GM23338 (cell line): ENCODE measurements around the gene BLM. TPM values are rescaled to one million over a fixed set of nuclear protein-coding genes. Genes with fewer than 3 reads are reported as not detected.

Experiments
- ATAC-seq: fragments of 200-7000 bp; cut with Tn5 transposase; 3 replicates; pipeline ENCODE4 v1.9.1; 2020
- DNase-seq: peaks from one replicate; pipeline ENCODE4 v3.0.0-alpha.2; 2015; ENCODE audit warnings: low spot score
- H2AFZ ChIP-seq: fragments of 200-600 bp; sonication (generic); 2 replicates; pipeline ENCODE4 v1.8.0; 2016; ENCODE audit warnings: antibody characterized with exemption, mild to moderate bottlenecking, moderate library complexity
- H3F3A ChIP-seq: fragments of 200-600 bp; sonication (generic); replicated peaks from 2 replicates; pipeline ENCODE4 v1.8.0; 2017; ENCODE audit warnings: antibody characterized with exemption, mixed run types, low read depth
- H3K27ac ChIP-seq: fragments of 200-600 bp; sonication (generic); 2 replicates; pipeline ENCODE4 v1.6.1; 2016; ENCODE audit warnings: low read depth
- H3K27me3 ChIP-seq: fragments of 200-600 bp; sonication (generic); 2 replicates; pipeline ENCODE4 v1.8.0; 2016; ENCODE audit warnings: mild to moderate bottlenecking, mixed run types, moderate library complexity; ENCODE audit not compliant: insufficient read depth
- H3K36me3 ChIP-seq: fragments of 200-600 bp; sonication (generic); 2 replicates; pipeline ENCODE4 v1.8.0; 2016; ENCODE audit warnings: mild to moderate bottlenecking; ENCODE audit not compliant: insufficient read depth
- H3K4me1 ChIP-seq: fragments of 200-600 bp; sonication (generic); 2 replicates; pipeline ENCODE4 v1.8.0; 2016; ENCODE audit warnings: mild to moderate bottlenecking, moderate library complexity; ENCODE audit not compliant: insufficient read depth
- H3K4me2 ChIP-seq: fragments of 200-600 bp; sonication (generic); 2 replicates; pipeline ENCODE4 v1.7.1; 2017; ENCODE audit warnings: mixed run types
- H3K4me3 ChIP-seq: fragments of 200-600 bp; sonication (generic); 2 replicates; pipeline ENCODE4 v1.6.1; 2016; ENCODE audit warnings: mixed run types
- H3K79me2 ChIP-seq: fragments of 200-600 bp; sonication (generic); replicated peaks from 2 replicates; pipeline ENCODE4 v1.8.0; 2017; ENCODE audit warnings: mild to moderate bottlenecking; ENCODE audit not compliant: insufficient read depth
- H3K9me2 ChIP-seq: fragments of 200-600 bp; sonication (generic); 2 replicates; pipeline ENCODE4 v1.8.0; 2017; ENCODE audit not compliant: insufficient read depth
- H4K20me1 ChIP-seq: fragments of 200-600 bp; sonication (generic); replicated peaks from 2 replicates; pipeline ENCODE4 v1.8.0; 2017; ENCODE audit warnings: mild to moderate bottlenecking; ENCODE audit not compliant: insufficient read depth
- H3K27ac Mint-ChIP-seq: 2 replicates; pipeline ENCODE4 v1.8.0; 2020; ENCODE audit warnings: inconsistent platforms, mild to moderate bottlenecking, moderate library complexity, mixed read lengths
- H3K27me3 Mint-ChIP-seq: 3 replicates; pipeline ENCODE4 v1.8.0; 2022; ENCODE audit warnings: low read depth, mild to moderate bottlenecking, moderate library complexity, mixed read lengths, inconsistent platforms; ENCODE audit not compliant: insufficient read depth, poor library complexity
- H3K36me3 Mint-ChIP-seq: 3 replicates; pipeline ENCODE4 v1.8.0; 2021; ENCODE audit warnings: low read depth, mild to moderate bottlenecking, inconsistent platforms, moderate library complexity, mixed read lengths
- H3K4me1 Mint-ChIP-seq: 3 replicates; pipeline ENCODE4 v1.8.0; 2020; ENCODE audit warnings: mild to moderate bottlenecking, inconsistent platforms, mixed read lengths
- H3K4me3 Mint-ChIP-seq: 3 replicates; pipeline ENCODE4 v1.8.0; 2021; ENCODE audit warnings: moderate library complexity, mild to moderate bottlenecking, inconsistent platforms, mixed read lengths
- H3K9me3 Mint-ChIP-seq: 3 replicates; pipeline ENCODE4 v1.8.0; 2020; ENCODE audit warnings: moderate library complexity, mild to moderate bottlenecking, inconsistent platforms, mixed read lengths
- EZH2 ChIP-seq: fragments of 200-600 bp; sonication (generic); IDR thresholded peaks from one replicate; pipeline ENCODE4 v1.8.0; 2017; ENCODE audit warnings: antibody characterized with exemption, mild to moderate bottlenecking, low read depth; ENCODE audit not compliant: unreplicated experiment
- NANOG ChIP-seq: IDR thresholded peaks from 2 replicates; pipeline ENCODE4 v1.6.1; 2016; ENCODE audit warnings: antibody characterized with exemption, borderline replicate concordance
- STAT1 ChIP-seq: IDR thresholded peaks from one replicate; pipeline ENCODE4 v1.6.1; 2016; ENCODE audit warnings: antibody characterized with exemption; ENCODE audit not compliant: unreplicated experiment
- polyA plus RNA-seq: library from polyadenylated mRNA; unstranded; fragments of >200 nt; fragmentation: Nextera tagmentation; extraction: Ambion mirVana; gene quantifications from 2 replicates; pipeline ENCODE4 v1.2.1, GENCODE V29; 2016
- total RNA-seq: library from RNA; depleted of rRNA; stranded (reverse); fragments of >200 nt; shearing (Covaris generic); gene quantifications from 2 replicates; pipeline ENCODE4 v1.2.3, GENCODE V29; 2014
- TF ChIP-seq, protein P1 (sequence below): IDR thresholded peaks from one replicate; pipeline ENCODE4 v1.6.1; 2018; ENCODE audit warnings: antibody characterized with exemption; ENCODE audit not compliant: unreplicated experiment
- TF ChIP-seq, protein P2 (sequence below): fragments of 250-450 bp; sonication (Bioruptor Pico); IDR thresholded peaks from 2 replicates; pipeline ENCODE4 v1.5.0; 2020; ENCODE audit warnings: mild to moderate bottlenecking, moderate library complexity

The BLM gene
- total and polyA plus RNA-seq, 2 experiments from 2014 or later = 43.1 to 43.3 TPM

DNA sequence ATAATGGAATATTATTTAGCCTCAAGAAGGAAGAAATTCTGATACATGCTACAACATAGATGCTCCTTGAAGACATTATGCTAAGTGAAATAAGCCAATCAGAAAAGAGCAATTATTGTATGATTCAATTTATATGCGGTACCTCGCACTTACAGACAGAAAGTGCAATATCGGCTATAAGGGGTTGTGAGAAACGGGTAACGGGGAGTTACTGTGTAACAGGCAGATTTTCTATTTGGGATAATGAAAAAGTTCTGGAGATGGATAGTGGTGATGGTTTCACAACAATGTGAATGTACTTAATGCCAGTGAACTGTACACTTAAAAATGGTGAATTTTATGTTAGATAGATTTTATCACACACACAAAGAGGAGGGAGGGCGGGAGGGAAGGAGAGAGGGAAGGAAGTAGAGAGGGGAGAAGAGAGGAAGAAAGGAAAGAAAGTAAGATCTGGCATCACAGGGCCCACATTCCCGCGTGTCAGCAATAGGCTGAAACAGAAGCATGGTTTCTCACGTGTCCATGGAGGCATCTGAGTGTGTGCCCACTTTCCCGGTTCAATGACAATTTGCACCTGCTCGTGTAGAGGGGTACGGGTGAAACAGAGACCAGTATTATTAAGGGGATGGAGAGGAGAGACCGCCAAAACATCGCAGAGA lies 700 bp upstream of the BLM start (continued):
- TF ChIP-seq, protein P1, sequence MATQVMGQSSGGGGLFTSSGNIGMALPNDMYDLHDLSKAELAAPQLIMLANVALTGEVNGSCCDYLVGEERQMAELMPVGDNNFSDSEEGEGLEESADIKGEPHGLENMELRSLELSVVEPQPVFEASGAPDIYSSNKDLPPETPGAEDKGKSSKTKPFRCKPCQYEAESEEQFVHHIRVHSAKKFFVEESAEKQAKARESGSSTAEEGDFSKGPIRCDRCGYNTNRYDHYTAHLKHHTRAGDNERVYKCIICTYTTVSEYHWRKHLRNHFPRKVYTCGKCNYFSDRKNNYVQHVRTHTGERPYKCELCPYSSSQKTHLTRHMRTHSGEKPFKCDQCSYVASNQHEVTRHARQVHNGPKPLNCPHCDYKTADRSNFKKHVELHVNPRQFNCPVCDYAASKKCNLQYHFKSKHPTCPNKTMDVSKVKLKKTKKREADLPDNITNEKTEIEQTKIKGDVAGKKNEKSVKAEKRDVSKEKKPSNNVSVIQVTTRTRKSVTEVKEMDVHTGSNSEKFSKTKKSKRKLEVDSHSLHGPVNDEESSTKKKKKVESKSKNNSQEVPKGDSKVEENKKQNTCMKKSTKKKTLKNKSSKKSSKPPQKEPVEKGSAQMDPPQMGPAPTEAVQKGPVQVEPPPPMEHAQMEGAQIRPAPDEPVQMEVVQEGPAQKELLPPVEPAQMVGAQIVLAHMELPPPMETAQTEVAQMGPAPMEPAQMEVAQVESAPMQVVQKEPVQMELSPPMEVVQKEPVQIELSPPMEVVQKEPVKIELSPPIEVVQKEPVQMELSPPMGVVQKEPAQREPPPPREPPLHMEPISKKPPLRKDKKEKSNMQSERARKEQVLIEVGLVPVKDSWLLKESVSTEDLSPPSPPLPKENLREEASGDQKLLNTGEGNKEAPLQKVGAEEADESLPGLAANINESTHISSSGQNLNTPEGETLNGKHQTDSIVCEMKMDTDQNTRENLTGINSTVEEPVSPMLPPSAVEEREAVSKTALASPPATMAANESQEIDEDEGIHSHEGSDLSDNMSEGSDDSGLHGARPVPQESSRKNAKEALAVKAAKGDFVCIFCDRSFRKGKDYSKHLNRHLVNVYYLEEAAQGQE = no peak
- TF ChIP-seq, protein P2, sequence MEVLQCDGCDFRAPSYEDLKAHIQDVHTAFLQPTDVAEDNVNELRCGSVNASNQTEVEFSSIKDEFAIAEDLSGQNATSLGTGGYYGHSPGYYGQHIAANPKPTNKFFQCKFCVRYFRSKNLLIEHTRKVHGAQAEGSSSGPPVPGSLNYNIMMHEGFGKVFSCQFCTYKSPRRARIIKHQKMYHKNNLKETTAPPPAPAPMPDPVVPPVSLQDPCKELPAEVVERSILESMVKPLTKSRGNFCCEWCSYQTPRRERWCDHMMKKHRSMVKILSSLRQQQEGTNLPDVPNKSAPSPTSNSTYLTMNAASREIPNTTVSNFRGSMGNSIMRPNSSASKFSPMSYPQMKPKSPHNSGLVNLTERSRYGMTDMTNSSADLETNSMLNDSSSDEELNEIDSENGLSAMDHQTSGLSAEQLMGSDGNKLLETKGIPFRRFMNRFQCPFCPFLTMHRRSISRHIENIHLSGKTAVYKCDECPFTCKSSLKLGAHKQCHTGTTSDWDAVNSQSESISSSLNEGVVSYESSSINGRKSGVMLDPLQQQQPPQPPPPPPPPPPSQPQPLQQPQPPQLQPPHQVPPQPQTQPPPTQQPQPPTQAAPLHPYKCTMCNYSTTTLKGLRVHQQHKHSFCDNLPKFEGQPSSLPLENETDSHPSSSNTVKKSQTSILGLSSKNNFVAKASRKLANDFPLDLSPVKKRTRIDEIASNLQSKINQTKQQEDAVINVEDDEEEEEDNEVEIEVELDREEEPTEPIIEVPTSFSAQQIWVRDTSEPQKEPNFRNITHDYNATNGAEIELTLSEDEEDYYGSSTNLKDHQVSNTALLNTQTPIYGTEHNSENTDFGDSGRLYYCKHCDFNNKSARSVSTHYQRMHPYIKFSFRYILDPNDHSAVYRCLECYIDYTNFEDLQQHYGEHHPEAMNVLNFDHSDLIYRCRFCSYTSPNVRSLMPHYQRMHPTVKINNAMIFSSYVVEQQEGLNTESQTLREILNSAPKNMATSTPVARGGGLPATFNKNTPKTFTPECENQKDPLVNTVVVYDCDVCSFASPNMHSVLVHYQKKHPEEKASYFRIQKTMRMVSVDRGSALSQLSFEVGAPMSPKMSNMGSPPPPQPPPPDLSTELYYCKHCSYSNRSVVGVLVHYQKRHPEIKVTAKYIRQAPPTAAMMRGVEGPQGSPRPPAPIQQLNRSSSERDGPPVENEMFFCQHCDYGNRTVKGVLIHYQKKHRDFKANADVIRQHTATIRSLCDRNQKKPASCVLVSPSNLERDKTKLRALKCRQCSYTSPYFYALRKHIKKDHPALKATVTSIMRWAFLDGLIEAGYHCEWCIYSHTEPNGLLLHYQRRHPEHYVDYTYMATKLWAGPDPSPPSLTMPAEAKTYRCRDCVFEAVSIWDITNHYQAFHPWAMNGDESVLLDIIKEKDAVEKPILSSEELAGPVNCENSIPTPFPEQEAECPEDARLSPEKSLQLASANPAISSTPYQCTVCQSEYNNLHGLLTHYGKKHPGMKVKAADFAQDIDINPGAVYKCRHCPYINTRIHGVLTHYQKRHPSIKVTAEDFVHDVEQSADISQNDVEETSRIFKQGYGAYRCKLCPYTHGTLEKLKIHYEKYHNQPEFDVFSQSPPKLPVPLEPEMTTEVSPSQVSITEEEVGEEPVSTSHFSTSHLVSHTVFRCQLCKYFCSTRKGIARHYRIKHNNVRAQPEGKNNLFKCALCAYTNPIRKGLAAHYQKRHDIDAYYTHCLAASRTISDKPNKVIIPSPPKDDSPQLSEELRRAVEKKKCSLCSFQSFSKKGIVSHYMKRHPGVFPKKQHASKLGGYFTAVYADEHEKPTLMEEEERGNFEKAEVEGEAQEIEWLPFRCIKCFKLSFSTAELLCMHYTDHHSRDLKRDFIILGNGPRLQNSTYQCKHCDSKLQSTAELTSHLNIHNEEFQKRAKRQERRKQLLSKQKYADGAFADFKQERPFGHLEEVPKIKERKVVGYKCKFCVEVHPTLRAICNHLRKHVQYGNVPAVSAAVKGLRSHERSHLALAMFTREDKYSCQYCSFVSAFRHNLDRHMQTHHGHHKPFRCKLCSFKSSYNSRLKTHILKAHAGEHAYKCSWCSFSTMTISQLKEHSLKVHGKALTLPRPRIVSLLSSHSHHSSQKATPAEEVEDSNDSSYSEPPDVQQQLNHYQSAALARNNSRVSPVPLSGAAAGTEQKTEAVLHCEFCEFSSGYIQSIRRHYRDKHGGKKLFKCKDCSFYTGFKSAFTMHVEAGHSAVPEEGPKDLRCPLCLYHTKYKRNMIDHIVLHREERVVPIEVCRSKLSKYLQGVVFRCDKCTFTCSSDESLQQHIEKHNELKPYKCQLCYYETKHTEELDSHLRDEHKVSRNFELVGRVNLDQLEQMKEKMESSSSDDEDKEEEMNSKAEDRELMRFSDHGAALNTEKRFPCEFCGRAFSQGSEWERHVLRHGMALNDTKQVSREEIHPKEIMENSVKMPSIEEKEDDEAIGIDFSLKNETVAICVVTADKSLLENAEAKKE (CRISPR knock-in tag) = no peak
- no peak for TF ChIP-seq EZH2

DNA sequence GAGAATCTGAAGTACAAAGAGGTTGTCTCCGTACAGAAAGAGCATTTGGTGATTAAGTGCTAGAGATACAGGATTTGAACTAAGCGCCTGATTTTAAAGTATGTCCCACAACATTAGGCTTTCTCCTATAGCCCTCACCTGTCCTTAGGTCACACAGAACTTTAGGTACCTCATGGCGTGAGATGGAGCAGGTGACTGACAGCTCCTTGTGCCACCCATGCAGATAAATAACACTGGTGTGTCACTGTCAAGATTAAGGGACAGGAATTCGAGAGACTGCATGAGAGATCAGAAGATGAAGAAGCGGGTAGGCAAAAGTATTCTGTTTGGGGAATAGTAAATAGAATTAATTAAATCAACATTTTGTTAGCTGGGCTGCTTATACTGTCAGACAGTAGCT lies 1.1 kb downstream of the BLM start:
- Histone ChIP-seq H3K4me1 (peaks cover 17% of the 10 kb centered on the region), H3K4me3 (peak overlapping the region; percentile 93), H4K20me1 (peaks cover 22% of the 10 kb centered on the region), H3K9me2 (no peaks in the 10 kb centered on the region), H3K36me3 (0 out of 2 replicates have a peak, but pooled peaks cover 4% of the 10 kb centered on the region), H3K4me2 (peak overlapping the region; percentile 99), H3K79me2 (peaks cover 65% of the 10 kb centered on the region), H3F3A (no peaks in the 10 kb centered on the region), H3K27me3 (no peaks in the 10 kb centered on the region), H3K27ac (no peak overlapping the region), H2AFZ (no peak overlapping the region)
- Mint-ChIP-seq H3K27ac (no peak overlapping the region), H3K9me3 (no peaks in the 10 kb centered on the region), H3K27me3 (peaks cover 1% of the 10 kb centered on the region), H3K4me1 (peaks cover 12% of the 10 kb centered on the region), H3K4me3 (peak overlapping the region; percentile 99), H3K36me3 (peaks cover 7% of the 10 kb centered on the region)
- DNase-seq (no peak), ATAC-seq (no peak)
- TF ChIP-seq STAT1 = no peak
- TF ChIP-seq, protein P2 (CRISPR knock-in tag) = no peak
- TF ChIP-seq NANOG = no peak
